Hepatocyte (in vitro differentiated cells): ENCODE data around the gene WNT8B. TPM values are rescaled to one million over a fixed set of nuclear protein-coding genes. Genes with fewer than 3 reads are reported as not detected.

Experiments used
- DNase-seq: peaks from one replicate; pipeline ENCODE4 v3.0.0-alpha.2; 2016; ENCODE audit warnings: low spot score
- H2AFZ ChIP-seq: fragments of 200-600 bp; sonication (generic); 2 replicates; pipeline ENCODE4 v1.6.0; 2016; ENCODE audit warnings: antibody characterized with exemption, mild to moderate bottlenecking
- H3K27ac ChIP-seq: fragments of 200-600 bp; sonication (generic); 2 replicates; pipeline ENCODE4 v1.5.1; 2016; ENCODE audit warnings: mild to moderate bottlenecking
- H3K27me3 ChIP-seq: fragments of 200-600 bp; sonication (generic); 2 replicates; pipeline ENCODE4 v1.6.1; 2016
- H3K36me3 ChIP-seq: fragments of 200-600 bp; sonication (generic); replicated peaks from 2 replicates; pipeline ENCODE4 v1.5.1; 2016; ENCODE audit warnings: low read depth; ENCODE audit not compliant: insufficient read depth
- H3K4me1 ChIP-seq: fragments of 200-600 bp; sonication (generic); 2 replicates; pipeline ENCODE4 v1.5.1; 2016; ENCODE audit warnings: mild to moderate bottlenecking, moderate library complexity; ENCODE audit not compliant: insufficient read depth
- H3K4me2 ChIP-seq: fragments of 200-600 bp; sonication (generic); 2 replicates; pipeline ENCODE4 v1.6.0; 2016
- H3K4me3 ChIP-seq: fragments of 200-600 bp; sonication (generic); 2 replicates; pipeline ENCODE4 v1.5.1; 2016; ENCODE audit warnings: mild to moderate bottlenecking
- H3K79me2 ChIP-seq: fragments of 200-600 bp; sonication (generic); 2 replicates; pipeline ENCODE4 v1.6.0; 2017; ENCODE audit warnings: mild to moderate bottlenecking
- H3K9me2 ChIP-seq: fragments of 200-600 bp; sonication (generic); replicated peaks from 2 replicates; pipeline ENCODE4 v1.6.0; 2017; ENCODE audit warnings: mild to moderate bottlenecking; ENCODE audit not compliant: insufficient read depth
- H3K9me3 ChIP-seq: fragments of 200-600 bp; sonication (generic); 2 replicates; pipeline ENCODE4 v1.5.1; 2016; ENCODE audit warnings: low read depth, mild to moderate bottlenecking
- H4K20me1 ChIP-seq: fragments of 200-600 bp; sonication (generic); 2 replicates; pipeline ENCODE4 v1.6.0; 2016; ENCODE audit warnings: mild to moderate bottlenecking; ENCODE audit not compliant: insufficient read depth, poor library complexity, severe bottlenecking
- EZH2 ChIP-seq: fragments of 200-600 bp; sonication (generic); IDR thresholded peaks from 2 replicates; pipeline ENCODE4 v1.6.1; 2016; ENCODE audit warnings: antibody characterized with exemption, mild to moderate bottlenecking, borderline replicate concordance
- EZH2phosphoT487 ChIP-seq: fragments of 200-600 bp; sonication (generic); IDR thresholded peaks from one replicate; pipeline ENCODE4 v1.6.1; 2018; ENCODE audit warnings: antibody characterized with exemption, mild to moderate bottlenecking, low read depth, moderate library complexity; ENCODE audit not compliant: unreplicated experiment, severe bottlenecking
- WGBS: methylation state at CpG from one replicate; pipeline ENCODE4 v1.1.6; 2016; ENCODE audit warnings: low lambda C conversion rate; ENCODE audit errors: missing lambda C conversion rate; 5-methylcytosine and 5-hydroxymethylcytosine counted together
- polyA plus RNA-seq: library from polyadenylated mRNA; unstranded; fragments of >200 nt; fragmentation: Nextera tagmentation; extraction: Ambion mirVana; gene quantifications from 2 replicates; pipeline ENCODE4 v1.2.1, GENCODE V29; 2016
- total RNA-seq: library from RNA; depleted of rRNA; stranded (reverse); fragments of >200 nt; gene quantifications from 2 replicates; pipeline ENCODE4 v1.2.3, GENCODE V29; 2014
- TF ChIP-seq, protein P1 (sequence below): fragments of 200-600 bp; sonication (generic); IDR thresholded peaks from 2 replicates; pipeline ENCODE4 v1.5.1; 2016; ENCODE audit warnings: antibody characterized with exemption, mild to moderate bottlenecking; ENCODE audit not compliant: poor library complexity

WNT8B gene
- total and polyA plus RNA-seq, 2 experiments from 2014 or later, result not detected

DNA sequence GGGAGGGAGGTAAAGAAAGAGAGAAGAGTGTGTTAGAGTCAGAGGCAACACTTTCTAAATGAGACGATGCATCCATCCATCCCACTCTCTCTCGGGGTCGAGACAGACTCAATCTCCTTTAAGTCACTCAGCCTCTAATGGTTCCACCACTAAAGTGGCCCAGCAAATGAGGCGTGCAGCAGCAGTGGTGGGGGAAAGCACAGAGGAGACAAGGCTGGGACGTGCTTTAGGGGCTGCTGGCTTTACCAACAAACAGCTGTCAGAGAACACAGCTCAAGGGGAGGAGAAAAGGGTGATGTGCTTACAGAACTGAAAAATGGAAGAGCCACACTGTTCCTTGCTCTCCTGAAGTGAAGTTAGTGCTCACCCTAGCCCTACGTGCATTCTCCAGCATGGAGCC is 61.4 kb downstream of the WNT8B start:
- Histone ChIP-seq H3K9me3 (no peaks in the 10 kb centered on the region), H2AFZ (no peak overlapping the region), H3K4me3 (no peak overlapping the region), H4K20me1 (peaks cover 4% of the 10 kb centered on the region), H3K27ac (no peak overlapping the region), H3K4me1 (peaks cover 14% of the 10 kb centered on the region), H3K36me3 (no peaks in the 10 kb centered on the region), H3K9me2 (no peaks in the 10 kb centered on the region), H3K79me2 (peaks cover 19% of the 10 kb centered on the region), H3K27me3 (peaks cover 15% of the 10 kb centered on the region), H3K4me2 (no peak overlapping the region)
- DNase-seq, result no peak
- no peak for TF ChIP-seq EZH2phosphoT487
- 88% methylated on average over 6 of the region's 6 CpGs for WGBS

DNA sequence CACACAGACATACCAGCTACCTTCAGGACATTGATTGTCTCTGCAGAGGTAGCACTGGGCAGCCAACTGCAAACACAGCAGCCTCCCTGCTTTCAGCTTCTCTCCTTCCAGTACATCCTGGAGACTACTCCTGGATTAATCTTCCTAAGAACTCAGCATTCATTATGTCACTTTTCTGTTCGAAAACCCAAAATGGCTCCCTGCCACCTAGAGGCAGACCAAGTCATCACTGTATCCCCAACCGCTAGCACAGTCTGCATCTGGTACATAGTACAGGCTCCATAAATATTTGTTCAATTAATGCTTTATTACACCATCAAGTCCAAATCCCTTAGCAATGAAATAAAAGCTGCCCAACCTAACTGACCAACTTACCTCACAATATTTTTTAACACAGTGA is 61.8 kb downstream of the WNT8B start:
- Histone ChIP-seq H3K9me3 (no peaks in the 10 kb centered on the region), H3K4me3 (no peak overlapping the region), H2AFZ (no peak overlapping the region), H4K20me1 (peaks cover 4% of the 10 kb centered on the region), H3K27ac (no peak overlapping the region), H3K4me2 (no peak overlapping the region), H3K9me2 (no peaks in the 10 kb centered on the region), H3K36me3 (no peaks in the 10 kb centered on the region), H3K79me2 (peaks cover 23% of the 10 kb centered on the region), H3K27me3 (peaks cover 12% of the 10 kb centered on the region), H3K4me1 (peaks cover 9% of the 10 kb centered on the region)
- 92% methylated on average over 2 of the region's 2 CpGs for WGBS
- DNase-seq, result no peak
- TF ChIP-seq EZH2phosphoT487 (no peak), EZH2 (no peak)
- TF ChIP-seq, protein P1, sequence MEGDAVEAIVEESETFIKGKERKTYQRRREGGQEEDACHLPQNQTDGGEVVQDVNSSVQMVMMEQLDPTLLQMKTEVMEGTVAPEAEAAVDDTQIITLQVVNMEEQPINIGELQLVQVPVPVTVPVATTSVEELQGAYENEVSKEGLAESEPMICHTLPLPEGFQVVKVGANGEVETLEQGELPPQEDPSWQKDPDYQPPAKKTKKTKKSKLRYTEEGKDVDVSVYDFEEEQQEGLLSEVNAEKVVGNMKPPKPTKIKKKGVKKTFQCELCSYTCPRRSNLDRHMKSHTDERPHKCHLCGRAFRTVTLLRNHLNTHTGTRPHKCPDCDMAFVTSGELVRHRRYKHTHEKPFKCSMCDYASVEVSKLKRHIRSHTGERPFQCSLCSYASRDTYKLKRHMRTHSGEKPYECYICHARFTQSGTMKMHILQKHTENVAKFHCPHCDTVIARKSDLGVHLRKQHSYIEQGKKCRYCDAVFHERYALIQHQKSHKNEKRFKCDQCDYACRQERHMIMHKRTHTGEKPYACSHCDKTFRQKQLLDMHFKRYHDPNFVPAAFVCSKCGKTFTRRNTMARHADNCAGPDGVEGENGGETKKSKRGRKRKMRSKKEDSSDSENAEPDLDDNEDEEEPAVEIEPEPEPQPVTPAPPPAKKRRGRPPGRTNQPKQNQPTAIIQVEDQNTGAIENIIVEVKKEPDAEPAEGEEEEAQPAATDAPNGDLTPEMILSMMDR, result no peak

DNA sequence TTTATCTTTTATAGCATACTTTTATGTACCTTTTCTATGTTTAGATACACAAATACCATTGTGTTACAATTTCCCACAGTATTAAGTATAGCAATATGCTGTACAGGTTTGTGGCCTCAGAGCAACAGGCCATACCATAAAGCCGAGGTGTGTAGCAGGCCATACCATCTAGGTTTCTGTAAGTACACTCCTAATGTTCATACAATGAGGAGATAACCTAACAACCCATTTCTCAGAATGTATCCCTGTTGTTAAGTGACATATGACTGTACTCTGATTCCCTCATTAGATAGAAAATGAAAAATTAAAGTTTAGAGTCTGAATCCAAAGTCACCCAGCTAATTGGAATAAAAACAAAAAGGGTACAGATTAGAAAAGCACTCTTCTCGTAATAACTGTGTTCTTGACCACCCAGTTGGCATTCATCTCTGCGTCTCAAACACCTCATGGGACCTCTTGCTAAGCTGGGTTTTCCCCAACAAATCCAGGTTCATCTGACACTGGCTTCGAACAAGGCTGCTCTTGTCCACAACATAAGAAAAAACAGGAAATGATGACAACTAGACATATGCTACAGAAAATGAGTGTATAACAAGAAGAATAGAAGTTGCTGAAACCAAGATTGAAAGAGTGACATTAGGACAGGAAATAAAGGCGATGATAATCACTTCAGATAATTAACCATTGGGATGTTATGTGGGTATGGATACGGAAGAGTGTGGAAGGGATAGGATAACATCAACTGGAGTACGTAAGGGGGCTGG is 65.5 kb downstream of the WNT8B start:
- 75% methylated on average over 7 of the region's 7 CpGs for WGBS
- Histone ChIP-seq H3K4me1 (peaks cover 8% of the 10 kb centered on the region), H3K9me3 (no peaks in the 10 kb centered on the region), H3K9me2 (no peaks in the 10 kb centered on the region), H2AFZ (peak overlapping the region; percentile 86), H3K36me3 (no peaks in the 10 kb centered on the region), H4K20me1 (peaks cover 4% of the 10 kb centered on the region), H3K4me3 (peak overlapping the region; percentile 54), H3K27me3 (no peaks in the 10 kb centered on the region), H3K4me2 (peak overlapping the region; percentile 95), H3K79me2 (peaks cover 32% of the 10 kb centered on the region), H3K27ac (no peak overlapping the region)
- no peak for DNase-seq
- TF ChIP-seq, protein P1, result no peak
- no peak for TF ChIP-seq EZH2phosphoT487

DNA sequence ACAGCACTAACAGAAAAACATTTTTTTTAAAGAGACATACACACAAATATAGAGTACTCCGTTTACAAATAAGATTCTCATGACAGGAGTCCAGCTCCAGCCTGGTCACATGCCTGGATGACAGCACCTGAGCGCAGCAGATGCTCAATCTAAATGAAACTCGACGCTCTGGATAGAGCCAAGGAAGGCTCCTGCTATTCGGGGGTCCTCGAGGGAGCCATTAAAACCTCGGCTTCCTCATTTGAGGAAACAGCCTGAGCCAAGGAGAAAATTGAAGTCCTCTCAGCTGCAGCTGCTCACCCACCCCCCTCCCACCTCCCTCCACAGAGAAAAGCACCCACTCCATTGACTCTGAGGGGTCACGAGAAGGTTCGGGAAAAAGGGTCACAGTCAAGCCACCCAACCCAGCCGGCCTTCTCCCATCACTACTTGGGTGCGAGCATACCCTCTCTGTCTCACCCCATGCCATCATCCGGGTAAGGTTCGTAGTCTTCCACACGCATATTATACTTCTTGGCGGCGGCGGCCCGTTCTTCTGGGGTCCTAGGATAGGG is 66.2 kb downstream of the WNT8B start:
- peak overlapping the region; percentile 54 for H3K4me3 ChIP-seq
- DNase-seq, result no peak
- TF ChIP-seq EZH2 (no peak), EZH2phosphoT487 (no peak)
- TF ChIP-seq, protein P1, result no peak
- H3K27ac ChIP-seq, result peak overlapping the region; percentile 57
- 11% methylated on average over 18 of the region's 18 CpGs for WGBS
- no peaks in the 10 kb centered on the region for H3K9me3 ChIP-seq
- no peaks in the 10 kb centered on the region for H3K36me3 ChIP-seq
- H3K9me2 ChIP-seq, result no peaks in the 10 kb centered on the region
- peaks cover 32% of the 10 kb centered on the region for H3K79me2 ChIP-seq
- peak overlapping the region; percentile 95 for H3K4me2 ChIP-seq
- H3K27me3 ChIP-seq, result no peaks in the 10 kb centered on the region
- H3K4me1 ChIP-seq, result peaks cover 8% of the 10 kb centered on the region
- peaks cover 4% of the 10 kb centered on the region for H4K20me1 ChIP-seq
- H2AFZ ChIP-seq, result peak overlapping the region; percentile 86
